B cell (primary cell): ENCODE data around the gene CINP. TPM values are rescaled to one million over a fixed set of nuclear protein-coding genes. Genes with fewer than 3 reads are reported as not detected.

Source experiments
- ATAC-seq: fragments of 200-7000 bp; cut with Tn5 transposase; one replicate; pipeline ENCODE4 v1.10.0; 2021; ENCODE audit warnings: low read depth, mild to moderate bottlenecking, moderate number of reproducible peaks, moderate library complexity
- CTCF ChIA-PET: fragments of 350-600 bp; sonication (Branson Sonifier 250); formaldehyde crosslinking; loops from one replicate; lab custom pipeline; 2021; ENCODE audit warnings: antibody characterized with exemption, inconsistent platforms; lab: Charles Lee
- POLR2A ChIA-PET: fragments of 350-600 bp; sonication (Branson Sonifier 250); formaldehyde crosslinking; loops from one replicate; lab custom pipeline; 2021; ENCODE audit warnings: antibody characterized with exemption; lab: Charles Lee
- DNase-seq: peaks from one replicate; pipeline ENCODE4 v3.0.0; 2013
- H2AFZ ChIP-seq: 2 replicates; pipeline ENCODE4 v1.6.1; 2012; ENCODE audit warnings: mild to moderate bottlenecking, low read depth, low read length; ENCODE audit not compliant: insufficient read depth, poor library complexity, severe bottlenecking
- H3K27ac ChIP-seq, 2 donors: 1 replicate in 1 of 2; 2 replicates in 1 of 2; pipeline ENCODE4 v1.5.1; 2012 to 2013; ENCODE audit warnings: low read length in 2 of 2, mild to moderate bottlenecking in 2 of 2, moderate library complexity in 1 of 2
- H3K27me3 ChIP-seq, 4 experiments: fragments of 200-600 bp in 1 of 4; sonication (generic) in 1 of 4; replicated peaks in 1 of 4; 1 replicate in 2 of 4; 2 replicates in 2 of 4; pipeline versions ENCODE4 v1.6.1 to v1.7.0; 2013 to 2016; ENCODE audit warnings: low read length in 3 of 4, mild to moderate bottlenecking in 2 of 4, mixed read lengths in 1 of 4, moderate library complexity in 1 of 4; ENCODE audit not compliant: insufficient read depth in 4 of 4, control insufficient read depth in 3 of 4; ENCODE audit errors: control extremely low read depth in 1 of 4
- H3K36me3 ChIP-seq, 2 experiments: replicated peaks in 1 of 2; 1 replicate in 1 of 2; 2 replicates in 1 of 2; pipeline versions ENCODE4 v1.6.1 to v1.7.1; 2013; ENCODE audit warnings: low read length in 1 of 2; ENCODE audit not compliant: insufficient read depth in 2 of 2, control insufficient read depth in 1 of 2; ENCODE audit errors: control extremely low read depth in 1 of 2, extremely low read depth in 1 of 2
- H3K4me1 ChIP-seq, 2 donors: fragments of 200-600 bp in 1 of 2; sonication (generic) in 1 of 2; 1 replicate in 1 of 2; 2 replicates in 1 of 2; pipeline versions ENCODE4 v1.5.1 to v1.6.1; 2013 to 2017; ENCODE audit warnings: low read length in 2 of 2; ENCODE audit not compliant: control insufficient read depth in 2 of 2, insufficient read depth in 2 of 2
- H3K4me2 ChIP-seq: replicated peaks from 2 replicates; pipeline ENCODE3; 2012; ENCODE audit warnings: mild to moderate bottlenecking, low read depth, low read length; ENCODE audit not compliant: poor library complexity, severe bottlenecking
- H3K4me3 ChIP-seq, 5 experiments: fragments of 200-600 bp in 1 of 5; sonication (generic) in 1 of 5; 1 replicate in 3 of 5; 2 replicates in 2 of 5; pipeline versions ENCODE4 v1.5.1 to v1.7.0; 2011 to 2016; ENCODE audit warnings: low read length in 4 of 5, mild to moderate bottlenecking in 4 of 5, low read depth in 2 of 5, control low read depth in 1 of 5, moderate library complexity in 1 of 5; ENCODE audit not compliant: insufficient read depth in 1 of 5; ENCODE audit errors: control extremely low read depth in 1 of 5, extremely low read depth in 1 of 5
- H3K79me2 ChIP-seq: fragments of 200-600 bp; sonication (generic); one replicate; pipeline ENCODE4 v1.6.0; 2016; ENCODE audit warnings: low read length; ENCODE audit not compliant: control insufficient read depth, insufficient read depth
- H3K9ac ChIP-seq: fragments of 200-600 bp; sonication (generic); 2 replicates; pipeline ENCODE4 v1.6.1; 2017; ENCODE audit warnings: mild to moderate bottlenecking, low read length, moderate library complexity
- H3K9me3 ChIP-seq, 3 donors: one replicate each; pipeline versions ENCODE4 v1.6.1 to v1.7.1; 2013; ENCODE audit warnings: low read length in 2 of 3; ENCODE audit not compliant: control insufficient read depth in 2 of 3, insufficient read depth in 1 of 3; ENCODE audit errors: control extremely low read depth in 1 of 3
- H4K20me1 ChIP-seq: 2 replicates; pipeline ENCODE4 v1.6.0; 2012; ENCODE audit warnings: mild to moderate bottlenecking, low read length; ENCODE audit not compliant: insufficient read depth, control insufficient read depth, poor library complexity, severe bottlenecking
- H3K27ac Mint-ChIP-seq: one replicate; pipeline ENCODE4 v1.8.0; 2021; ENCODE audit warnings: mixed read lengths
- H3K27me3 Mint-ChIP-seq: one replicate; pipeline ENCODE4 v1.8.0; 2021; ENCODE audit warnings: mixed read lengths
- H3K4me1 Mint-ChIP-seq: one replicate; pipeline ENCODE4 v1.8.0; 2021; ENCODE audit warnings: mixed read lengths
- H3K4me3 Mint-ChIP-seq: one replicate; pipeline ENCODE4 v1.8.0; 2021; ENCODE audit warnings: mixed read lengths
- H3K9me3 Mint-ChIP-seq: one replicate; pipeline ENCODE4 v1.8.0; 2022; ENCODE audit warnings: mixed read lengths; ENCODE audit not compliant: insufficient read depth
- CTCF ChIP-seq: fragments of 200-600 bp; IDR thresholded peaks from one replicate; pipeline ENCODE4 v1.8.0; 2022; ENCODE audit warnings: antibody characterized with exemption, mild to moderate bottlenecking
- EZH2 ChIP-seq: IDR thresholded peaks from 2 replicates; pipeline ENCODE4 v1.6.1; 2012; ENCODE audit warnings: borderline replicate concordance, low read depth, mild to moderate bottlenecking, moderate library complexity, low read length; ENCODE audit not compliant: insufficient read depth, poor library complexity, severe bottlenecking
- WGBS: methylation state at CpG from one replicate; pipeline ENCODE4 v1.1.5; 2013; ENCODE audit warnings: missing lambda C conversion rate; ENCODE audit not compliant: insufficient coverage; 5-methylcytosine and 5-hydroxymethylcytosine counted together
- intact Hi-C: fragments of 100-400 bp; cut with micrococcal nuclease; formaldehyde crosslinking; loops from one replicate; pipeline ENCODE4 v1.10.0; 2022
- polyA plus RNA-seq: library from polyadenylated mRNA; depleted of rRNA; stranded (reverse); fragments of >200 nt; gene quantifications from 2 replicates; pipeline ENCODE4 v1.2.3, GENCODE V29; 2012
- total RNA-seq, 2 donors: library from RNA; stranded (reverse); fragments of 120-200 nt in 1 of 2; gene quantifications; 1 replicate in 1 of 2; 2 replicates in 1 of 2; pipeline versions ENCODE4 v1.2.3 to v1.2.4, GENCODE V29; 2013 to 2022

Gene CINP
- total and polyA plus RNA-seq, 2 donors (not counting 1 experiment from before 2014, with no cell fraction given), result 21.9 to 28.8 TPM

DNA sequence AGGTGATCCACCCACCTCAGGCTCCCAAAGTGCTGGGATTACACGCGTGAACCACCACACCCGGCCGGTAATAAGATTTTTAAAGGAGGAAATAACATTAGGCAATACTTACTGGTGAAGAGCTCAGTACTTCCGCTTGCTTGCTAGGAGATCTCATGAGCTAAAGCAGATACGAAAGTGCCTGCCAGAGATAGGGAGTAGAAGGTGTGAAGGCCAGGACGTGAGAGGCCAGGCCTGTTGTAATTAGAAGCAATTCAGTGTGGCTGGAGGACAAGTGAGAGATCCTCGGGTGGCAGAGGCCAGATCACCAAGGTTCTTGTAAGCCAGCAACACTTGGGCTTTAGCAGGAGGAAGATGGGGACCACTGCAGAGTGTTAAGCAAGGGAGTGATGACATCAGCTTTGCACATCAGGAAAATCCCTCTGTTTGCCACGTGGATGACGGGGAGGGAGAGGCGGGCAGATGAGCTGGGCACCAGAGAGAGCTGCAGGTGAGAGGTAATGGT is 7.7 kb upstream of the CINP start:
- H3K79me2 ChIP-seq, result peaks cover 4% of the 10 kb centered on the region
- ATAC-seq (no peak), DNase-seq (peak; percentile 25)
- H3K27ac Mint-ChIP-seq, result no peak overlapping the region
- H3K9me3 ChIP-seq, result no peaks in the 10 kb centered on the region
- H3K4me2 ChIP-seq, result no peak overlapping the region
- H3K4me3 ChIP-seq, result peak overlapping the region in 1 of 5 experiments; percentile 42
- TF ChIP-seq CTCF, result no peak
- TF ChIP-seq EZH2, result no peak
- ChIA-PET CTCF (interaction anchor here (0.9 kb wide), 1 partner anchor 154 kb away, joined by 3 read pairs; no protein-coding TSS in a partner anchor), POLR2A (no interaction called here)
- no peaks in the 10 kb centered on the region for H4K20me1 ChIP-seq
- no peak overlapping the region for H3K4me3 Mint-ChIP-seq
- H3K4me1 Mint-ChIP-seq, result peaks cover 11% of the 10 kb centered on the region
- H3K27ac ChIP-seq, result no peak overlapping the region
- no peaks in the 10 kb centered on the region for H3K36me3 ChIP-seq
- no peaks in the 10 kb centered on the region for H3K27me3 Mint-ChIP-seq
- no peaks in the 10 kb centered on the region for H3K9me3 Mint-ChIP-seq
- H2AFZ ChIP-seq, result no peak overlapping the region
- 87% methylated on average over 11 of the region's 11 CpGs for WGBS
- no peaks in the 10 kb centered on the region for H3K27me3 ChIP-seq
- H3K9ac ChIP-seq, result no peak overlapping the region
- peaks cover 0 to 12% of the 10 kb centered on the region in 2 donors for H3K4me1 ChIP-seq
- intact Hi-C loops, result no loop called here

GRCh38 chr14:102363182-102363943 is 673 bp upstream of the CINP start:
- Mint-ChIP-seq H3K9me3 (no peaks in the 10 kb centered on the region), H3K4me3 (no peak overlapping the region), H3K27me3 (no peaks in the 10 kb centered on the region), H3K4me1 (peaks cover 27% of the 10 kb centered on the region), H3K27ac (peak overlapping the region; percentile 91)
- Histone ChIP-seq H3K36me3 (peaks cover 1 to 9% of the 10 kb centered on the region in 2 experiments), H3K27ac (peak overlapping the region in 1 of 2 donors; percentile 93), H4K20me1 (no peaks in the 10 kb centered on the region), H3K4me3 (peak overlapping the region; percentile 55 to 90 (median 82)), H3K9ac (peak overlapping the region; percentile 91), H3K4me1 (peaks cover 16 to 24% of the 10 kb centered on the region in 2 donors), H3K79me2 (peaks cover 32% of the 10 kb centered on the region), H3K9me3 (no peaks in the 10 kb centered on the region), H3K27me3 (no peaks in the 10 kb centered on the region), H2AFZ (peak overlapping the region; percentile 97), H3K4me2 (peak overlapping the region; percentile 97)
- intact Hi-C loops, result loop anchor here (1.0 to 5.0 kb wide), 6 partner anchors 144 to 1986 kb away; partner anchors contain the start of genes ANKRD9, DYNC1H1, MARK3 and PPP2R5C
- POLR2A ChIA-PET, result interaction anchor here (1.1 kb wide), 1 partner anchor 46 kb away, joined by 3 read pairs; no protein-coding TSS in a partner anchor
- DNase-seq (no peak), ATAC-seq (peak; percentile 8)
- WGBS, result 1% methylated on average over 47 of the region's 53 CpGs
- no peak for TF ChIP-seq EZH2
- TF ChIP-seq CTCF, result no peak
- CTCF ChIA-PET, result interaction anchor here (2.2 kb wide), 1 partner anchor 43 kb away, joined by 11 read pairs; the partner anchor contains the start of gene ZNF839
